Keratinocyte (primary cell): ENCODE results near the gene AOPEP.

ENCODE experiments used
- CTCF ChIP-seq, 3 experiments: IDR thresholded peaks in 1 of 3; conservative IDR thresholded peaks in 1 of 3; optimal IDR thresholded peaks in 1 of 3; 2 replicates in 2 of 3; 3 replicates in 1 of 3; pipeline versions ENCODE3 to v1.5.1; 2011; ENCODE audit warnings: low read length in 3 of 3, mild to moderate bottlenecking in 3 of 3, moderate library complexity in 2 of 3, control low read depth in 1 of 3, inconsistent platforms in 1 of 3; ENCODE audit not compliant: insufficient read depth in 2 of 3; ENCODE audit errors: extremely low read depth in 1 of 3
- EZH2 ChIP-seq: IDR thresholded peaks from one replicate; pipeline ENCODE4 v1.6.1; 2012; ENCODE audit warnings: inconsistent platforms, mild to moderate bottlenecking, low read length, moderate library complexity

DNA sequence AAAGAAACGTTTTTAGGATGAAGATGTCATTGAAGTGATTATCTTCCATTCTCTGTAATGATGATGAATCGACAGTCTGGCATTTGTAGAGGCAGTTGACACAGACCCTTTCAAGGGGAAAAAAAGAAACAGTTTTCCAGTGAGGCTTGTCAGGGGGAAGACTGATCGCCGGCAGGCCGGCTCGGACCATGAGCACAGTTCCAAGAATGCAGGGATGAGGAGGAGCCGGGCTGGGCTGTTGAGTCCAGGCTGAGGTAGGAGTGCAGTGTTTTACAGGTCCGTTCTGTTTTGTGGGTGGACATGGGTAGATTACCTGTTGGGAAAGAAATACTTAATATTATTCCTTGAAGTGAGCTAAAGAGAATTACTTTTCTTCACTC is 194.6 kb downstream of the AOPEP start:
- TF ChIP-seq CTCF (optimal IDR thresholded peaks at IDR 0.05 in 1 of 3, IDR thresholded peaks at IDR 0.05 in 1 of 3, conservative IDR thresholded peaks at IDR 0.05 in 1 of 3; ENCODE audit: extremely low read depth in 1 of 3, insufficient read depth in 2 of 3, low read length in 3 of 3) (no peak), EZH2 (no peak)
